HG02759 (cell line): Measurements from ENCODE around the gene DAGLB.
"Not testable (repeated sequence)": the region's sequence is repeated elsewhere in the genome, so short reads cannot be mapped to it uniquely, and the experiment has no call there.

ENCODE experiments used
- ATAC-seq: cut with Tn5 transposase; IDR thresholded peaks from one replicate; pipeline ENCODE4 v1.9.1; 2021; ENCODE audit warnings: mild to moderate bottlenecking, moderate library complexity; ENCODE audit not compliant: unreplicated experiment

The DAGLB gene

GRCh38 chr7:6401536-6401935 lies 46.2 kb downstream of the DAGLB start:
- no peak for ATAC-seq

- ATAC-seq = not testable (repeated sequence)
These were observed 47.3 kb downstream of the DAGLB start for GRCh38 chr7:6400243-6401105.

GRCh38 chr7:6399351-6399750 lies 48.4 kb downstream of the DAGLB start:
- ATAC-seq = no peak

- no peak for ATAC-seq
These were observed 48.8 kb downstream of the DAGLB start for GRCh38 chr7:6398943-6399342.

- not testable (repeated sequence) for ATAC-seq
These were observed 49.8 kb downstream of the DAGLB start for GRCh38 chr7:6397759-6398495.

GRCh38 chr7:6395898-6396595 lies 51.7 kb downstream of the DAGLB start:
- ATAC-seq = no peak

- no peak for ATAC-seq
These were observed 53.6 kb downstream of the DAGLB start for GRCh38 chr7:6394114-6394513.

- no peak for ATAC-seq
These were observed 54.1 kb downstream of the DAGLB start for GRCh38 chr7:6393667-6394056.

GRCh38 chr7:6392712-6393666 lies 54.8 kb downstream of the DAGLB start:
- peak; percentile 70 for ATAC-seq

GRCh38 chr7:6389728-6390127 lies 58.0 kb downstream of the DAGLB start:
- no peak for ATAC-seq

- no peak for ATAC-seq
These were observed 59.9 kb downstream of the DAGLB start for GRCh38 chr7:6387734-6388294.

GRCh38 chr7:6386779-6387178 lies 61.0 kb downstream of the DAGLB start:
- ATAC-seq = no peak

- no peak for ATAC-seq
These were observed 61.7 kb downstream of the DAGLB start for GRCh38 chr7:6385909-6386560.

GRCh38 chr7:6385110-6385781 lies 62.5 kb downstream of the DAGLB start:
- no peak for ATAC-seq

GRCh38 chr7:6384327-6384726 lies 63.4 kb downstream of the DAGLB start:
- ATAC-seq = no peak

GRCh38 chr7:6382817-6383216 lies 64.9 kb downstream of the DAGLB start:
- no peak for ATAC-seq

GRCh38 chr7:6381846-6382245 lies 65.9 kb downstream of the DAGLB start:
- not testable (repeated sequence) for ATAC-seq

- ATAC-seq = no peak
These were observed 67.3 kb downstream of the DAGLB start for GRCh38 chr7:6380310-6381095.
